ENCODE measurements around the gene HS3ST3B1.

DNA sequence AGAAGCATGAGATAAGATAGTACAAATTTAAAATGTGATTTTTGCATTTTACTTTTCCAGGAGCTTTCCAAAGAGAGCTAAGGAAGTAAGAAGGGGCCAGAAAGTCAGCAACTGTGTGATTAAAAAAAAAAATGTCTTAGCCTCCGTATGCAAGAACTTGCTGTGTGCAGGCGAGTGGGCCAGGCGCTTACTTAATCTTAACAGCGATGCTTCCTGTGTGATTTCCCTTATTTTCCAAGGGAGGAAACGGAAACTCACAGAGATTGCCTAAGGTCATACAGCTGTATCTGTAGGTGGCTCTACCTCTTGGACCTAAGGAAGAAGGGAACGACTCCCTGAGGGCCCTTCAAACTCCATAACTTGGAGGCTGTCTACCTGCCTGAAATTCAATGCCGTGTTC, 11.1 kb downstream of the HS3ST3B1 start:
- TF ChIP-seq, protein P1, sequence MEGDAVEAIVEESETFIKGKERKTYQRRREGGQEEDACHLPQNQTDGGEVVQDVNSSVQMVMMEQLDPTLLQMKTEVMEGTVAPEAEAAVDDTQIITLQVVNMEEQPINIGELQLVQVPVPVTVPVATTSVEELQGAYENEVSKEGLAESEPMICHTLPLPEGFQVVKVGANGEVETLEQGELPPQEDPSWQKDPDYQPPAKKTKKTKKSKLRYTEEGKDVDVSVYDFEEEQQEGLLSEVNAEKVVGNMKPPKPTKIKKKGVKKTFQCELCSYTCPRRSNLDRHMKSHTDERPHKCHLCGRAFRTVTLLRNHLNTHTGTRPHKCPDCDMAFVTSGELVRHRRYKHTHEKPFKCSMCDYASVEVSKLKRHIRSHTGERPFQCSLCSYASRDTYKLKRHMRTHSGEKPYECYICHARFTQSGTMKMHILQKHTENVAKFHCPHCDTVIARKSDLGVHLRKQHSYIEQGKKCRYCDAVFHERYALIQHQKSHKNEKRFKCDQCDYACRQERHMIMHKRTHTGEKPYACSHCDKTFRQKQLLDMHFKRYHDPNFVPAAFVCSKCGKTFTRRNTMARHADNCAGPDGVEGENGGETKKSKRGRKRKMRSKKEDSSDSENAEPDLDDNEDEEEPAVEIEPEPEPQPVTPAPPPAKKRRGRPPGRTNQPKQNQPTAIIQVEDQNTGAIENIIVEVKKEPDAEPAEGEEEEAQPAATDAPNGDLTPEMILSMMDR (IDR thresholded peaks at IDR 0.05): no peak
- TF ChIP-seq POLR2A (IDR thresholded peaks at IDR 0.05): no peak
